GM23338 (cell line): ENCODE results near the gene RCAN3. TPM values are rescaled to one million over a fixed set of nuclear protein-coding genes. Genes with fewer than 3 reads are reported as not detected.
"Not testable (repeated sequence)": the region's sequence is repeated elsewhere in the genome, so short reads cannot be mapped to it uniquely, and the experiment has no call there.

Source experiments
- ATAC-seq: fragments of 200-7000 bp; cut with Tn5 transposase; 3 replicates; pipeline ENCODE4 v1.9.1; 2020
- DNase-seq: peaks from one replicate; pipeline ENCODE4 v3.0.0-alpha.2; 2015; ENCODE audit warnings: low spot score
- H2AFZ ChIP-seq: fragments of 200-600 bp; sonication (generic); 2 replicates; pipeline ENCODE4 v1.8.0; 2016; ENCODE audit warnings: antibody characterized with exemption, mild to moderate bottlenecking, moderate library complexity
- H3F3A ChIP-seq: fragments of 200-600 bp; sonication (generic); replicated peaks from 2 replicates; pipeline ENCODE4 v1.8.0; 2017; ENCODE audit warnings: antibody characterized with exemption, mixed run types, low read depth
- H3K27ac ChIP-seq: fragments of 200-600 bp; sonication (generic); 2 replicates; pipeline ENCODE4 v1.6.1; 2016; ENCODE audit warnings: low read depth
- H3K27me3 ChIP-seq: fragments of 200-600 bp; sonication (generic); 2 replicates; pipeline ENCODE4 v1.8.0; 2016; ENCODE audit warnings: mild to moderate bottlenecking, mixed run types, moderate library complexity; ENCODE audit not compliant: insufficient read depth
- H3K36me3 ChIP-seq: fragments of 200-600 bp; sonication (generic); 2 replicates; pipeline ENCODE4 v1.8.0; 2016; ENCODE audit warnings: mild to moderate bottlenecking; ENCODE audit not compliant: insufficient read depth
- H3K4me1 ChIP-seq: fragments of 200-600 bp; sonication (generic); 2 replicates; pipeline ENCODE4 v1.8.0; 2016; ENCODE audit warnings: mild to moderate bottlenecking, moderate library complexity; ENCODE audit not compliant: insufficient read depth
- H3K4me2 ChIP-seq: fragments of 200-600 bp; sonication (generic); 2 replicates; pipeline ENCODE4 v1.7.1; 2017; ENCODE audit warnings: mixed run types
- H3K4me3 ChIP-seq: fragments of 200-600 bp; sonication (generic); 2 replicates; pipeline ENCODE4 v1.6.1; 2016; ENCODE audit warnings: mixed run types
- H3K79me2 ChIP-seq: fragments of 200-600 bp; sonication (generic); replicated peaks from 2 replicates; pipeline ENCODE4 v1.8.0; 2017; ENCODE audit warnings: mild to moderate bottlenecking; ENCODE audit not compliant: insufficient read depth
- H3K9me2 ChIP-seq: fragments of 200-600 bp; sonication (generic); 2 replicates; pipeline ENCODE4 v1.8.0; 2017; ENCODE audit not compliant: insufficient read depth
- H4K20me1 ChIP-seq: fragments of 200-600 bp; sonication (generic); replicated peaks from 2 replicates; pipeline ENCODE4 v1.8.0; 2017; ENCODE audit warnings: mild to moderate bottlenecking; ENCODE audit not compliant: insufficient read depth
- H3K27ac Mint-ChIP-seq: 2 replicates; pipeline ENCODE4 v1.8.0; 2020; ENCODE audit warnings: inconsistent platforms, mild to moderate bottlenecking, moderate library complexity, mixed read lengths
- H3K27me3 Mint-ChIP-seq: 3 replicates; pipeline ENCODE4 v1.8.0; 2022; ENCODE audit warnings: low read depth, mild to moderate bottlenecking, moderate library complexity, mixed read lengths, inconsistent platforms; ENCODE audit not compliant: insufficient read depth, poor library complexity
- H3K36me3 Mint-ChIP-seq: 3 replicates; pipeline ENCODE4 v1.8.0; 2021; ENCODE audit warnings: low read depth, mild to moderate bottlenecking, inconsistent platforms, moderate library complexity, mixed read lengths
- H3K4me1 Mint-ChIP-seq: 3 replicates; pipeline ENCODE4 v1.8.0; 2020; ENCODE audit warnings: mild to moderate bottlenecking, inconsistent platforms, mixed read lengths
- H3K4me3 Mint-ChIP-seq: 3 replicates; pipeline ENCODE4 v1.8.0; 2021; ENCODE audit warnings: moderate library complexity, mild to moderate bottlenecking, inconsistent platforms, mixed read lengths
- H3K9me3 Mint-ChIP-seq: 3 replicates; pipeline ENCODE4 v1.8.0; 2020; ENCODE audit warnings: moderate library complexity, mild to moderate bottlenecking, inconsistent platforms, mixed read lengths
- CREB1 ChIP-seq: fragments of 250-450 bp; sonication (Bioruptor Pico); IDR thresholded peaks from 2 replicates; pipeline ENCODE4 v1.5.0; 2020; ENCODE audit warnings: low read depth, mild to moderate bottlenecking, moderate library complexity
- NANOG ChIP-seq: IDR thresholded peaks from 2 replicates; pipeline ENCODE4 v1.6.1; 2016; ENCODE audit warnings: antibody characterized with exemption, borderline replicate concordance
- polyA plus RNA-seq: library from polyadenylated mRNA; unstranded; fragments of >200 nt; fragmentation: Nextera tagmentation; extraction: Ambion mirVana; gene quantifications from 2 replicates; pipeline ENCODE4 v1.2.1, GENCODE V29; 2016
- total RNA-seq: library from RNA; depleted of rRNA; stranded (reverse); fragments of >200 nt; shearing (Covaris generic); gene quantifications from 2 replicates; pipeline ENCODE4 v1.2.3, GENCODE V29; 2014
- TF ChIP-seq, protein P1 (sequence below): fragments of 250-450 bp; sonication (Bioruptor Pico); IDR thresholded peaks from 2 replicates; pipeline ENCODE4 v1.5.0; 2020; ENCODE audit warnings: mild to moderate bottlenecking, moderate library complexity

RCAN3 gene
- total and polyA plus RNA-seq, 2 experiments from 2014 or later: 8.9 to 11.2 TPM

DNA sequence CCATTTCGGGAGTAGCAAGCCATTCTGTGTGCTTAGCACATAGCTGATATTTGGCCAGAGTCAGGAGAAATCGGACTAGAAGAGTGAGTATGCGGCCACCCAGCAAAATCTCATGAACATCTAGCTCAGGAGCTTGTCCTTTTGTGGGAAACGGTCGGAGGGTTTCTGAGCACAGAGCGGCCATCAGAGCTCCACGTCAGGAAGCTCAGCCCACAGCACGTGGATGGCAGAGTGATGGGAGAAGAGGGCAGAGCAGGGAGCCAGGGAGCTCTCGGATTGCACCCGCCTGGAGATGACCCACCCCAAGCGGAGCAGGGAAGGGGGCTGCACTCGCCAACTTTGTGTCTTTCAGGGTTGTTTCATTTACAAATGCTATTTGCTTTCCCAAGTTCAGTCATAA lies 13.9 kb downstream of the RCAN3 start (continued):
- TF ChIP-seq, protein P1, sequence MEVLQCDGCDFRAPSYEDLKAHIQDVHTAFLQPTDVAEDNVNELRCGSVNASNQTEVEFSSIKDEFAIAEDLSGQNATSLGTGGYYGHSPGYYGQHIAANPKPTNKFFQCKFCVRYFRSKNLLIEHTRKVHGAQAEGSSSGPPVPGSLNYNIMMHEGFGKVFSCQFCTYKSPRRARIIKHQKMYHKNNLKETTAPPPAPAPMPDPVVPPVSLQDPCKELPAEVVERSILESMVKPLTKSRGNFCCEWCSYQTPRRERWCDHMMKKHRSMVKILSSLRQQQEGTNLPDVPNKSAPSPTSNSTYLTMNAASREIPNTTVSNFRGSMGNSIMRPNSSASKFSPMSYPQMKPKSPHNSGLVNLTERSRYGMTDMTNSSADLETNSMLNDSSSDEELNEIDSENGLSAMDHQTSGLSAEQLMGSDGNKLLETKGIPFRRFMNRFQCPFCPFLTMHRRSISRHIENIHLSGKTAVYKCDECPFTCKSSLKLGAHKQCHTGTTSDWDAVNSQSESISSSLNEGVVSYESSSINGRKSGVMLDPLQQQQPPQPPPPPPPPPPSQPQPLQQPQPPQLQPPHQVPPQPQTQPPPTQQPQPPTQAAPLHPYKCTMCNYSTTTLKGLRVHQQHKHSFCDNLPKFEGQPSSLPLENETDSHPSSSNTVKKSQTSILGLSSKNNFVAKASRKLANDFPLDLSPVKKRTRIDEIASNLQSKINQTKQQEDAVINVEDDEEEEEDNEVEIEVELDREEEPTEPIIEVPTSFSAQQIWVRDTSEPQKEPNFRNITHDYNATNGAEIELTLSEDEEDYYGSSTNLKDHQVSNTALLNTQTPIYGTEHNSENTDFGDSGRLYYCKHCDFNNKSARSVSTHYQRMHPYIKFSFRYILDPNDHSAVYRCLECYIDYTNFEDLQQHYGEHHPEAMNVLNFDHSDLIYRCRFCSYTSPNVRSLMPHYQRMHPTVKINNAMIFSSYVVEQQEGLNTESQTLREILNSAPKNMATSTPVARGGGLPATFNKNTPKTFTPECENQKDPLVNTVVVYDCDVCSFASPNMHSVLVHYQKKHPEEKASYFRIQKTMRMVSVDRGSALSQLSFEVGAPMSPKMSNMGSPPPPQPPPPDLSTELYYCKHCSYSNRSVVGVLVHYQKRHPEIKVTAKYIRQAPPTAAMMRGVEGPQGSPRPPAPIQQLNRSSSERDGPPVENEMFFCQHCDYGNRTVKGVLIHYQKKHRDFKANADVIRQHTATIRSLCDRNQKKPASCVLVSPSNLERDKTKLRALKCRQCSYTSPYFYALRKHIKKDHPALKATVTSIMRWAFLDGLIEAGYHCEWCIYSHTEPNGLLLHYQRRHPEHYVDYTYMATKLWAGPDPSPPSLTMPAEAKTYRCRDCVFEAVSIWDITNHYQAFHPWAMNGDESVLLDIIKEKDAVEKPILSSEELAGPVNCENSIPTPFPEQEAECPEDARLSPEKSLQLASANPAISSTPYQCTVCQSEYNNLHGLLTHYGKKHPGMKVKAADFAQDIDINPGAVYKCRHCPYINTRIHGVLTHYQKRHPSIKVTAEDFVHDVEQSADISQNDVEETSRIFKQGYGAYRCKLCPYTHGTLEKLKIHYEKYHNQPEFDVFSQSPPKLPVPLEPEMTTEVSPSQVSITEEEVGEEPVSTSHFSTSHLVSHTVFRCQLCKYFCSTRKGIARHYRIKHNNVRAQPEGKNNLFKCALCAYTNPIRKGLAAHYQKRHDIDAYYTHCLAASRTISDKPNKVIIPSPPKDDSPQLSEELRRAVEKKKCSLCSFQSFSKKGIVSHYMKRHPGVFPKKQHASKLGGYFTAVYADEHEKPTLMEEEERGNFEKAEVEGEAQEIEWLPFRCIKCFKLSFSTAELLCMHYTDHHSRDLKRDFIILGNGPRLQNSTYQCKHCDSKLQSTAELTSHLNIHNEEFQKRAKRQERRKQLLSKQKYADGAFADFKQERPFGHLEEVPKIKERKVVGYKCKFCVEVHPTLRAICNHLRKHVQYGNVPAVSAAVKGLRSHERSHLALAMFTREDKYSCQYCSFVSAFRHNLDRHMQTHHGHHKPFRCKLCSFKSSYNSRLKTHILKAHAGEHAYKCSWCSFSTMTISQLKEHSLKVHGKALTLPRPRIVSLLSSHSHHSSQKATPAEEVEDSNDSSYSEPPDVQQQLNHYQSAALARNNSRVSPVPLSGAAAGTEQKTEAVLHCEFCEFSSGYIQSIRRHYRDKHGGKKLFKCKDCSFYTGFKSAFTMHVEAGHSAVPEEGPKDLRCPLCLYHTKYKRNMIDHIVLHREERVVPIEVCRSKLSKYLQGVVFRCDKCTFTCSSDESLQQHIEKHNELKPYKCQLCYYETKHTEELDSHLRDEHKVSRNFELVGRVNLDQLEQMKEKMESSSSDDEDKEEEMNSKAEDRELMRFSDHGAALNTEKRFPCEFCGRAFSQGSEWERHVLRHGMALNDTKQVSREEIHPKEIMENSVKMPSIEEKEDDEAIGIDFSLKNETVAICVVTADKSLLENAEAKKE (CRISPR knock-in tag): no peak
- TF ChIP-seq CREB1 (CRISPR knock-in tag): no peak

DNA sequence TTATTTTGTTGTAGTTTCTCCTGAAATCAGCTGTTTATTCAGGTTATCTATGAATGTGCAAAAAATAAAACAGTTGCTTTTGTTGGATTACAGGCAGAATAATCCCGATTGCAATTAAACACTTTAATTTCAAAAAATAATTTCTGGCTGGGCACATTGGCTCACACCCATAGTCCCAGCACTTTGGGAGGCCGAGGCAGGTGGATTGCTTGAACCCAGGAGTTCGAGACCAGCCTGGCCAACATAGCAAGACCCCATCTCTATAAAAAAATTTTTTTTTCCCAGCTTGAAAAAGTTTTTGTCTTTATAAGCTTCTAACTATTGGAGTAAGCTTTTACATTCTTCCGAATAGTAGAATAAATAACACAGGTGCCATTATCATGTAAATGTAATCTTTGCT lies 15.3 kb downstream of the RCAN3 start:
- no peaks in the 10 kb centered on the region for H3F3A ChIP-seq
- no peaks in the 10 kb centered on the region for H3K9me3 Mint-ChIP-seq
- no peak for ATAC-seq

DNA sequence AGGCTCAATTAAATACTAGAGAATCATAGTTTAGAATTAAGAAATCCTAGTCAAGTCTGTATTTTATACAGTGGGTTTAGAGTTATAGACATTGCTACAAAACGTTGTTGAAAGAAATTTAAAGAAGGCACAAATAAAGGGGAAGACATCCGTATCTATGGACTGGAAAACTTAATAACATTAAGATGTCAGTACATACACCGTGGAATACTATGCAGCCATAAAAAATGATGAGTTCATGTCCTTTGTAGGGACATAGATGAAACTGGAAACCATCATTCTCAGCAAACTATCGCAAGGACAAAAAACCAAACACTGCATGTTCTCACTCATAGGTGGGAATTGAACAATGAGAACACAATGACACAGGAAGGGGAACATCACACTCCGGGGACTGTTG lies 17.6 kb downstream of the RCAN3 start:
- H3K79me2 ChIP-seq, H3K4me1 Mint-ChIP-seq, H3K9me2 ChIP-seq, H3K27me3 ChIP-seq, H3F3A ChIP-seq, H3K27ac ChIP-seq, DNase-seq, H3K36me3 Mint-ChIP-seq, H3K36me3 ChIP-seq, H3K4me3 Mint-ChIP-seq, H3K27ac Mint-ChIP-seq, H3K4me2 ChIP-seq, H2AFZ ChIP-seq, H3K4me1 ChIP-seq, ATAC-seq, H3K27me3 Mint-ChIP-seq, H3K9me3 Mint-ChIP-seq, H3K4me3 ChIP-seq, H4K20me1 ChIP-seq: not testable (repeated sequence)

More for the DNA sequence above, 15.3 kb downstream of the RCAN3 start:
- H3K36me3 Mint-ChIP-seq: peaks cover 4% of the 10 kb centered on the region; the same call in 1 of the 3 replicates
- no peak overlapping the region for H3K4me3 Mint-ChIP-seq
- Histone ChIP-seq H3K27ac (no peak overlapping the region), H2AFZ (no peak overlapping the region), H3K27me3 (no peaks in the 10 kb centered on the region), H3K36me3 (peaks cover 6% of the 10 kb centered on the region; the same call in 1 of the 2 replicates), H3K4me3 (no peak overlapping the region), H3K4me1 (no peaks in the 10 kb centered on the region), H4K20me1 (no peaks in the 10 kb centered on the region), H3K4me2 (no peak overlapping the region), H3K79me2 (no peaks in the 10 kb centered on the region), H3K9me2 (no peaks in the 10 kb centered on the region)
- H3K27ac Mint-ChIP-seq: no peak overlapping the region
- TF ChIP-seq NANOG: no peak
- H3K27me3 Mint-ChIP-seq: no peaks in the 10 kb centered on the region
- peaks cover 2% of the 10 kb centered on the region; the same call in 2 of the 3 replicates for H3K4me1 Mint-ChIP-seq
- DNase-seq: no peak
